ENCODE results near the gene KCNJ3.

Gene KCNJ3, protein sequence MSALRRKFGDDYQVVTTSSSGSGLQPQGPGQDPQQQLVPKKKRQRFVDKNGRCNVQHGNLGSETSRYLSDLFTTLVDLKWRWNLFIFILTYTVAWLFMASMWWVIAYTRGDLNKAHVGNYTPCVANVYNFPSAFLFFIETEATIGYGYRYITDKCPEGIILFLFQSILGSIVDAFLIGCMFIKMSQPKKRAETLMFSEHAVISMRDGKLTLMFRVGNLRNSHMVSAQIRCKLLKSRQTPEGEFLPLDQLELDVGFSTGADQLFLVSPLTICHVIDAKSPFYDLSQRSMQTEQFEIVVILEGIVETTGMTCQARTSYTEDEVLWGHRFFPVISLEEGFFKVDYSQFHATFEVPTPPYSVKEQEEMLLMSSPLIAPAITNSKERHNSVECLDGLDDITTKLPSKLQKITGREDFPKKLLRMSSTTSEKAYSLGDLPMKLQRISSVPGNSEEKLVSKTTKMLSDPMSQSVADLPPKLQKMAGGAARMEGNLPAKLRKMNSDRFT

GRCh38 chr2:154698296-154698720 is at the start of gene KCNJ3:
Gene KCNJ3 (plus strand): TSS chr2:154698695. CDS start chr2:154698776, 81 bp downstream.
- no peak for TF ChIP-seq ZNF274 (IDR thresholded peaks at IDR 0.05; ENCODE audit: low read depth, low read length)
- no peak within 1 kb of the TSS for H3K4me3 ChIP-seq (ENCODE audit: low read length)

- no peak overlapping the region for H3K4me3 ChIP-seq (ENCODE audit: low read length)
- TF ChIP-seq ZNF274 (IDR thresholded peaks at IDR 0.05; ENCODE audit: low read depth, low read length), result no peak
These were observed 43.0 kb upstream of the KCNJ3 start for GRCh38 chr2:154655499-154655898.

- no peak for TF ChIP-seq ZNF274 (IDR thresholded peaks at IDR 0.05; ENCODE audit: low read depth, low read length)
- H3K4me3 ChIP-seq (ENCODE audit: low read length), result no peak overlapping the region
These were observed 39.6 kb upstream of the KCNJ3 start for GRCh38 chr2:154658854-154659253.

GRCh38 chr2:154664248-154664647 is 34.2 kb upstream of the KCNJ3 start:
- TF ChIP-seq ZNF274 (IDR thresholded peaks at IDR 0.05; ENCODE audit: low read depth, low read length), result no peak
- no peak overlapping the region for H3K4me3 ChIP-seq (ENCODE audit: low read length)

DNA sequence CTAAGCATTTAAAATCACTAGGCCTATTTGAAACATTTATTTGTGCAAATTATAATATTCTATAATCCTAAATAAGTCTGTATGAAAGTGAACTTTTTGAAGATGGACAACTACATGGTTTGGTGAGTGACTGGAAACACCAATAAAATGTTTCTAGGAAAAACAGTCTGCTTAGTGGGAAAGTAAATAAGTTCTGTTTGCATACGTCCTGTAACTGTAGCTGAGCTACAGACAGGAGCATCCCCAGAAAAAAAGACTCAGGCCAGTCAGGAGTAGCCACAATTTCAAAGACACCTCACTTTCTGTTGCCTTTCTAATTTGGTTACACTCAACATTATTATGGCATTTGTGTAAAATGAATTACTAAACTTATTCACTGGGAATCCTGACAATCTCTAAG is 28.4 kb upstream of the KCNJ3 start:
- H3K4me3 ChIP-seq (ENCODE audit: low read length), result no peak overlapping the region
- no peak for TF ChIP-seq ZNF274 (IDR thresholded peaks at IDR 0.05; ENCODE audit: low read depth, low read length)

GRCh38 chr2:154673694-154674093 is 24.8 kb upstream of the KCNJ3 start:
- TF ChIP-seq ZNF274 (IDR thresholded peaks at IDR 0.05; ENCODE audit: low read depth, low read length), result no peak
- H3K4me3 ChIP-seq (ENCODE audit: low read length), result no peak overlapping the region

DNA sequence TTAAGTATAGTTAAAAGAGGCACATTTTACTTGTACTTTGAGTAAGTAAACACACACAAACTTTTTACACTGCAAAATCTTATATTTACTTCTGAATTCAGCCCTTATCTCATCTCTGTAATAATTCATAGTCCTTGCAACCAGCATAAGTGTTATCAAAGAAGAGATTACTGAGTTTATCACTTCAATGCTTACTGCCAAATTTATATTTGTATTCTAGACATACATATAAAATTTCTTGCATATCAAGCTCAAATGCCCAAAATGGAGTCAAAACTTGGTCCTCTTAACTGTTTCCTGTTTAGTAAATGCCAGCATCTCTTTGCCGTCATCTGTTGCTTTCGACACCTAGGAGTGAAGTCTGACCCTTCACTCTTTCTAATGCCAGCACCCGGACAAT is 21.1 kb upstream of the KCNJ3 start:
- no peak for TF ChIP-seq ZNF274 (IDR thresholded peaks at IDR 0.05; ENCODE audit: low read depth, low read length)
- no peak overlapping the region for H3K4me3 ChIP-seq (ENCODE audit: low read length)

DNA sequence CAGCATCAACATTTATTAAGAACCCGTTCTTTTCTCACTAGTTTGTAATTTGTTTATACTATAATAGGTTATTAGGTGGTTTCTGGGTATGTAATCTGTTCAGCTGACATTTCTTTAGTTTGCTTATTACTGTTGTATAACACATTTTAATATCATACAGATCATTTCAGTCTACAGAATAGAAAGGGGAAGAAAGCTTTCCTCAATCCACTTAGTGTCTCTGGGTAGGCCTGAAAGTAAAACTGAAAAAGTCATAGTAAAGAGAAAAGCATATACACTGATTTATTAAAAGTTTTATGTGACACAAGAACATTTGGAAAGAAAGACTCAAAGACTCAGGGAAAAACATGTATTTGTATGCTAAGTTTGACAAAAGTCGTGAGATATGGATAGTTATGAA is 16.8 kb upstream of the KCNJ3 start:
- no peak for TF ChIP-seq ZNF274 (IDR thresholded peaks at IDR 0.05; ENCODE audit: low read depth, low read length)
- H3K4me3 ChIP-seq (ENCODE audit: low read length), result no peak overlapping the region

DNA sequence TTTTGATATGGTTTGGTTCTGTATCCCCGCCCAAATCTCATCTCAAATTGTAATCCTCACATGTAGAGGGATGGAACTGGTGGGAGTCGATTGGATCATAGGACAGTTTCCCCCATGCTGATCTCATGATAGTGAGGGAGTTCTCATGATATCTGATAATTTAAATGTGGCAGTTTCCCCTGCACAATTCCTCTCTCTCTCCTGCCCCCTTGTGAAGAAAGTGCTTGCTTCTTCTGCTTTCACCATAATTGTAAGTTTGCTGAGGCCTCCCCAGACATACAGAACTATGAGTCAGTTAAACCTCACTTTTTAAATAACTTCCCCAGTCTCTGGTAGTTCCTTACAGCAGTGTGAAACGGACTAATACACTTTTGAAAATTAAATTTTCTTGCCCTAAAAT is 12.3 kb upstream of the KCNJ3 start:
- no peak for TF ChIP-seq ZNF274 (IDR thresholded peaks at IDR 0.05; ENCODE audit: low read depth, low read length)
- no peak overlapping the region for H3K4me3 ChIP-seq (ENCODE audit: low read length)

DNA sequence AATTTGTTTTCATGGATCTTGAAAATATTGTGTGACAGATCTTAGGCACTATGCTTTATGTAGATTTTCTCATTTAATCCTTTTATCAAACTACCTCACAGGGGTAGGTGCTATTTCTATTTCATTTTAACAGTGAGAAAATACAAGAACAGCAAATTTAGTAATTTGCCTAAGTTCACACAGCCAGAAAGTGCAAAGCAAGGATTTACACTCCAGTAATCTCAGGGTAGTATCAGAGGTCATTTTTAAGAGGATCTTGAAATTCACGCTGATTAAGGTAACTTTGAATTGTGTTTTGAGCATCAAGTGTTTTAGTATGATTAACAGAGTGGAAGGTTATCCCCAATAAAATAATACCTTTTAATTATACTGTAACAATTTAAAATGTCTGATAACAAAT is 10.1 kb upstream of the KCNJ3 start:
- no peak overlapping the region for H3K4me3 ChIP-seq (ENCODE audit: low read length)
- no peak for TF ChIP-seq ZNF274 (IDR thresholded peaks at IDR 0.05; ENCODE audit: low read depth, low read length)

- H3K4me3 ChIP-seq (ENCODE audit: low read length), result no peak overlapping the region
- TF ChIP-seq ZNF274 (IDR thresholded peaks at IDR 0.05; ENCODE audit: low read depth, low read length), result no peak
These were observed 9.3 kb upstream of the KCNJ3 start for GRCh38 chr2:154689158-154689557.

GRCh38 chr2:154692927-154693326 is 5.6 kb upstream of the KCNJ3 start:
- no peak for TF ChIP-seq ZNF274 (IDR thresholded peaks at IDR 0.05; ENCODE audit: low read depth, low read length)
- H3K4me3 ChIP-seq (ENCODE audit: low read length), result no peak overlapping the region

DNA sequence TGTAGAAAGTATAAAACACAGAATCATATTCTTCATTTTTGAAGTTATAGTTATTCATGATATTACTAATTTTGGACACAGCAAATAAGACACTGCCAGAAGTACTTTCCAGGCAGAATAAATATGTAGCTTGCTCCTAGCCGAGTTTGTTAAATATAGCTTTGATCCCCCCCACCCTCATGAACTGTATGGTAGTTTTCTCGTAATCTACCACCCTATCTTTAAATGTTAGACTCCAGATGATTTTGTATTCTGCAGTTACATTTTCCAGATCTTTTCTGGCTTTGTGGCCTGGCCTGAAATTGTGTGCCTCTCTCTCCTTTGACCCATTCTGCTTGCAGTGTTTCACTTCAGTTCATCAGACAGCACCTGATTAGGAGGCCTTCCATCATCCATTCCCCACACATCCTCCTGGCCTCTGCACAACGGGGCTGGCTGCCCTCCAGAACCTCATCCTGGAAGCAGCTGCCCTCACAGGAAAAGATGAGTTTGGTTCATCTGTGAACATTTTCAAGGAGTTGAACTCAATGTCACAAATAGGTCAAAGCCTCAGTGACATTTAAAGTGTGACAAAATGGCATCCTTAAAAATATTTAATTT is 4.7 kb upstream of the KCNJ3 start:
- TF ChIP-seq ZNF274 (IDR thresholded peaks at IDR 0.05; ENCODE audit: low read depth, low read length), result no peak

DNA sequence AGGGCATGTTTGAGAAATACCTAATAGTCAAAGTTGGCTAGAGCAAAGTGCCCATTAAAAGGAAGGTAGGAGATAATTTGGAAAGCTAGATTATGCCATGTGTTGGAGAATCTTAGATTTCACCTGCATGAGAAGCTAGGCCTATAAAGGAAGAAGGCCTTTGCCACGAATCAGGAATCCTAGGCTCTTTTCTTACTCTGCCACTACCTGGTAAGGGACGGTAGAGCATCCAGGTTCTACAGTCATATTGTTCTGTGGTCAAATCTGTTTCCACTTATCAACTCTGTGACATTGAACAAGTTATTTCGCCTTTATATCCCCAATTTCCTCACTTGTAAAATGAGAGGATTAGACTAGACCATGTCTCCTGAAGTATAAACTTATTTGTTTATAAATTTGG is 3.6 kb upstream of the KCNJ3 start:
- no peak for TF ChIP-seq ZNF274 (IDR thresholded peaks at IDR 0.05; ENCODE audit: low read depth, low read length)
- no peak overlapping the region for H3K4me3 ChIP-seq (ENCODE audit: low read length)

More for the DNA sequence above, 4.7 kb upstream of the KCNJ3 start:
- H3K4me3 ChIP-seq (ENCODE audit: low read length), result no peak overlapping the region

GRCh38 chr2:154696369-154696768 is 2.1 kb upstream of the KCNJ3 start:
- H3K4me3 ChIP-seq (ENCODE audit: low read length), result no peak overlapping the region
- TF ChIP-seq ZNF274 (IDR thresholded peaks at IDR 0.05; ENCODE audit: low read depth, low read length), result no peak

All from GM08714 (cell line).